Epithelial cell of proximal tubule (primary cell): Measurements from ENCODE around the gene MORN4. TPM values are rescaled to one million over a fixed set of nuclear protein-coding genes. Genes with fewer than 3 reads are reported as not detected.
A peak's percentile ranks its signal among the peaks of the same experiment; 100 is the strongest.

Experiments
- DNase-seq: peaks from one replicate; pipeline ENCODE4 v3.0.0-alpha.2; 2011; ENCODE audit warnings: low read depth
- H3K4me3 ChIP-seq: 2 replicates; pipeline ENCODE4 v1.5.1; 2011; ENCODE audit warnings: low read depth, mild to moderate bottlenecking, low read length
- CTCF ChIP-seq: conservative IDR thresholded peaks from 2 replicates; pipeline ENCODE4 v1.5.1; 2012; ENCODE audit warnings: low read depth, mild to moderate bottlenecking, low read length
- total RNA-seq: library from RNA; depleted of rRNA; stranded (reverse); fragments of >200 nt; gene quantifications from 2 replicates; pipeline ENCODE4 v1.2.3, GENCODE V29; 2015

Gene MORN4
- total RNA-seq, 1 donor from 2014 or later = 5.7 TPM

GRCh38 chr10:97573021-97573420, 60.3 kb downstream of the MORN4 start:
- TF ChIP-seq CTCF = no peak
- H3K4me3 ChIP-seq = no peak overlapping the region
- DNase-seq = no peak

GRCh38 chr10:97572214-97572989, 60.9 kb downstream of the MORN4 start, which contains the start of gene ANKRD2:
ANKRD2 (plus strand) TSS chr10:97572779; CDS start chr10:97572789, 10 bp downstream.
- H3K4me3 ChIP-seq = no peak within 1 kb of the TSS
- no peak for DNase-seq
- TF ChIP-seq CTCF = peak; percentile 96

GRCh38 chr10:97571622-97572021, 61.7 kb downstream of the MORN4 start:
- no peak for DNase-seq
- no peak for TF ChIP-seq CTCF
- no peak overlapping the region for H3K4me3 ChIP-seq

- no peak for DNase-seq
- H3K4me3 ChIP-seq = no peak overlapping the region
- no peak for TF ChIP-seq CTCF
Measured at GRCh38 chr10:97570789-97571471, 62.4 kb downstream of the MORN4 start.

- no peak overlapping the region for H3K4me3 ChIP-seq
- no peak for TF ChIP-seq CTCF
- DNase-seq = no peak
Measured at GRCh38 chr10:97570146-97570788, 63.0 kb downstream of the MORN4 start.

GRCh38 chr10:97567891-97568290, 65.4 kb downstream of the MORN4 start:
- no peak overlapping the region for H3K4me3 ChIP-seq
- DNase-seq = no peak
- TF ChIP-seq CTCF = no peak
